Panc1 (cell line): Measurements from ENCODE around the gene TMEM191C. TPM values are rescaled to one million over a fixed set of nuclear protein-coding genes. Genes with fewer than 3 reads are reported as not detected.
"Not testable (repeated sequence)": the region's sequence is repeated elsewhere in the genome, so short reads cannot be mapped to it uniquely, and the experiment has no call there.

ENCODE experiments used
- ATAC-seq: fragments of 200-7000 bp; cut with Tn5 transposase; 2 replicates; pipeline ENCODE4 v1.9.1; 2020; ENCODE audit warnings: mild to moderate bottlenecking, moderate library complexity
- BruUV-seq: library from RNA; stranded (reverse); fragments of 400-500 nt; replicated peaks from 2 replicates; lab custom pipeline; 2021; lab: Mats Ljungman, UMichigan
- CTCF ChIA-PET: fragments of 300-600 bp; sonication (Branson Sonifier 250); formaldehyde crosslinking; loops from one replicate; lab custom pipeline; 2022; ENCODE audit warnings: antibody characterized with exemption; lab: Charles Lee
- POLR2A ChIA-PET: fragments of 300-600 bp; sonication (Branson Sonifier 250); formaldehyde crosslinking; loops from one replicate; lab custom pipeline; 2022; ENCODE audit warnings: antibody characterized with exemption; lab: Charles Lee
- DNase-seq: peaks from one replicate; pipeline ENCODE4 v3.0.0-alpha.2; 2010; ENCODE audit warnings: low read depth, low spot score
- H3K27ac ChIP-seq: 2 replicates; pipeline ENCODE4 v1.5.1; 2011; ENCODE audit warnings: mild to moderate bottlenecking, low read length, inconsistent platforms
- H3K27me3 ChIP-seq: fragments of 200-500 bp; sonication (Bioruptor generic); 2 replicates; pipeline ENCODE4 v1.6.0; 2014; ENCODE audit warnings: low read length, inconsistent platforms; ENCODE audit not compliant: control insufficient read depth, insufficient read depth
- H3K36me3 ChIP-seq: fragments of 200-500 bp; sonication (Bioruptor generic); 2 replicates; pipeline ENCODE4 v1.5.1; 2014; ENCODE audit warnings: inconsistent platforms, mild to moderate bottlenecking, low read length, moderate library complexity; ENCODE audit not compliant: control insufficient read depth, insufficient read depth
- H3K4me1 ChIP-seq: 2 replicates; pipeline ENCODE4 v1.5.1; 2011; ENCODE audit warnings: inconsistent platforms, mild to moderate bottlenecking, low read length, moderate library complexity; ENCODE audit not compliant: control insufficient read depth, insufficient read depth
- H3K4me3 ChIP-seq, 2 experiments: 2 replicates each; pipeline ENCODE4 v1.5.1; 2011 to 2012; ENCODE audit warnings: low read depth in 2 of 2, low read length in 2 of 2, mild to moderate bottlenecking in 2 of 2, inconsistent platforms in 1 of 2, moderate library complexity in 1 of 2
- H3K9me3 ChIP-seq: fragments of 200-500 bp; sonication (Bioruptor generic); 2 replicates; pipeline ENCODE4 v1.5.1; 2014; ENCODE audit warnings: low read depth, mild to moderate bottlenecking, inconsistent platforms, low read length, moderate library complexity; ENCODE audit not compliant: control insufficient read depth, insufficient read depth
- in situ Hi-C: cut with HindIII; loops from 2 replicates; pipeline ENCODE4 v1.10.0; 2016; ENCODE audit warnings: low sequenced_read_pairs, low pct_unique_long_range_greater_than_20kb
- intact Hi-C: fragments of 100-400 bp; cut with micrococcal nuclease; formaldehyde crosslinking; loops from one replicate; pipeline ENCODE4 v1.10.0; 2022; ENCODE audit not compliant: unreplicated experiment
- total RNA-seq: library from RNA; stranded (reverse); gene quantifications from one replicate; pipeline ENCODE4 v1.2.1, GENCODE V29; 2021; ENCODE audit not compliant: unreplicated experiment

The TMEM191C gene
- total RNA-seq, 1 experiment from 2014 or later = 2.9 TPM

GRCh38 chr22:21435998-21436810 lies 31.0 kb upstream of the TMEM191C start:
- H3K4me3 ChIP-seq, H3K36me3 ChIP-seq, POLR2A ChIA-PET, H3K27ac ChIP-seq, H3K27me3 ChIP-seq, DNase-seq, BruUV-seq, H3K4me1 ChIP-seq, intact Hi-C loops, CTCF ChIA-PET, in situ Hi-C loops, H3K9me3 ChIP-seq: not testable (repeated sequence)
- peak; percentile 74 for ATAC-seq

- DNase-seq, H3K27ac ChIP-seq, H3K27me3 ChIP-seq, BruUV-seq, H3K9me3 ChIP-seq, in situ Hi-C loops, CTCF ChIA-PET, ATAC-seq, H3K36me3 ChIP-seq, H3K4me3 ChIP-seq, POLR2A ChIA-PET, intact Hi-C loops, H3K4me1 ChIP-seq: not testable (repeated sequence)
Observed at GRCh38 chr22:21438013-21438412, 29.2 kb upstream of the TMEM191C start.

- H3K9me3 ChIP-seq, H3K27me3 ChIP-seq, CTCF ChIA-PET, H3K4me1 ChIP-seq, intact Hi-C loops, POLR2A ChIA-PET, DNase-seq, H3K36me3 ChIP-seq, H3K27ac ChIP-seq, BruUV-seq, in situ Hi-C loops, H3K4me3 ChIP-seq: not testable (repeated sequence)
- ATAC-seq = peak; percentile 35
Observed at GRCh38 chr22:21440018-21440636, 27.1 kb upstream of the TMEM191C start.

- peak; percentile 59 for ATAC-seq
- BruUV-seq, POLR2A ChIA-PET: not testable (repeated sequence)
Observed at GRCh38 chr22:21440676-21441075, 26.5 kb upstream of the TMEM191C start.

GRCh38 chr22:21441170-21441569 lies 26.0 kb upstream of the TMEM191C start:
- H3K36me3 ChIP-seq, intact Hi-C loops, ATAC-seq, H3K9me3 ChIP-seq, H3K27ac ChIP-seq, H3K4me1 ChIP-seq, H3K27me3 ChIP-seq, H3K4me3 ChIP-seq, in situ Hi-C loops, POLR2A ChIA-PET, DNase-seq, CTCF ChIA-PET, BruUV-seq: not testable (repeated sequence)

More at GRCh38 chr22:21440676-21441075, 26.5 kb upstream of the TMEM191C start:
- DNase-seq, H3K36me3 ChIP-seq, H3K4me1 ChIP-seq, H3K27me3 ChIP-seq, CTCF ChIA-PET, H3K9me3 ChIP-seq, in situ Hi-C loops, H3K27ac ChIP-seq, intact Hi-C loops, H3K4me3 ChIP-seq: not testable (repeated sequence)

- H3K27ac ChIP-seq, intact Hi-C loops, ATAC-seq, in situ Hi-C loops, DNase-seq, H3K36me3 ChIP-seq, H3K27me3 ChIP-seq, H3K4me1 ChIP-seq, H3K4me3 ChIP-seq, BruUV-seq, POLR2A ChIA-PET, H3K9me3 ChIP-seq, CTCF ChIA-PET: not testable (repeated sequence)
Observed at GRCh38 chr22:21442123-21442522, 25.1 kb upstream of the TMEM191C start.

GRCh38 chr22:21442646-21443045 lies 24.5 kb upstream of the TMEM191C start:
- H3K9me3 ChIP-seq, BruUV-seq, CTCF ChIA-PET, in situ Hi-C loops, H3K4me3 ChIP-seq, H3K36me3 ChIP-seq, H3K4me1 ChIP-seq, DNase-seq, H3K27ac ChIP-seq, H3K27me3 ChIP-seq, intact Hi-C loops, ATAC-seq, POLR2A ChIA-PET: not testable (repeated sequence)
